RPMI7951 (cell line): ENCODE data around the gene USP32. TPM values are rescaled to one million over a fixed set of nuclear protein-coding genes. Genes with fewer than 3 reads are reported as not detected.

Source experiments
- DNase-seq: peaks from one replicate; pipeline ENCODE4 v3.0.0-alpha.2; 2012; ENCODE audit warnings: low read depth
- total RNA-seq: library from RNA; depleted of rRNA; stranded (reverse); fragments of >200 nt; shearing (Covaris generic); gene quantifications from 2 replicates; pipeline ENCODE4 v1.2.3, GENCODE V29; 2014

Gene USP32
- total RNA-seq, 1 experiment from 2014 or later, result 25.0 TPM

- DNase-seq, result no peak
Measured at GRCh38 chr17:60300011-60300410, 91.9 kb downstream of the USP32 start.

- DNase-seq, result no peak
Measured at GRCh38 chr17:60297760-60298401, 94.1 kb downstream of the USP32 start.

GRCh38 chr17:60296177-60296576 lies 95.8 kb downstream of the USP32 start:
- no peak for DNase-seq

- DNase-seq, result no peak
Measured at GRCh38 chr17:60293580-60294335, 98.2 kb downstream of the USP32 start.

- no peak for DNase-seq
Measured at GRCh38 chr17:60292697-60293096, 99.2 kb downstream of the USP32 start.

- DNase-seq, result no peak
Measured at GRCh38 chr17:60284709-60285108, 107.2 kb downstream of the USP32 start.

GRCh38 chr17:60283816-60284215 lies 108.1 kb downstream of the USP32 start:
- DNase-seq, result no peak

GRCh38 chr17:60280673-60281072 lies 111.3 kb downstream of the USP32 start:
- DNase-seq, result no peak

GRCh38 chr17:60278237-60278636 lies 113.7 kb downstream of the USP32 start:
- no peak for DNase-seq

GRCh38 chr17:60277258-60277657 lies 114.7 kb downstream of the USP32 start:
- DNase-seq, result no peak

- DNase-seq, result no peak
Measured at GRCh38 chr17:60269417-60269816, 122.5 kb downstream of the USP32 start.

GRCh38 chr17:60260540-60260939 lies 131.4 kb downstream of the USP32 start:
- DNase-seq, result no peak

- DNase-seq, result no peak
Measured at GRCh38 chr17:60258313-60258712, 133.6 kb downstream of the USP32 start.

GRCh38 chr17:60256174-60256573 lies 135.8 kb downstream of the USP32 start:
- DNase-seq, result no peak

GRCh38 chr17:60253048-60253447 lies 138.9 kb downstream of the USP32 start:
- DNase-seq, result no peak

GRCh38 chr17:60252459-60252858 lies 139.5 kb downstream of the USP32 start:
- DNase-seq, result no peak

GRCh38 chr17:60249290-60249826 lies 142.6 kb downstream of the USP32 start:
- no peak for DNase-seq

GRCh38 chr17:60248618-60249289 lies 143.2 kb downstream of the USP32 start:
- no peak for DNase-seq

- DNase-seq, result no peak
Measured at GRCh38 chr17:60247836-60248461, 144.0 kb downstream of the USP32 start.

- no peak for DNase-seq
Measured at GRCh38 chr17:60244656-60245055, 147.3 kb downstream of the USP32 start.

GRCh38 chr17:60240290-60240689 lies 151.6 kb downstream of the USP32 start:
- DNase-seq, result no peak

- DNase-seq, result peak; percentile 60
Measured at GRCh38 chr17:60231691-60232090, 160.2 kb downstream of the USP32 start.
